Right lobe of liver (tissue), 4 donors: Measurements from ENCODE around the gene EMP1.

ENCODE experiments used
- POLR2A ChIP-seq: fragments of 450-650 bp; IDR thresholded peaks from one replicate; pipeline ENCODE4 v1.6.1; 2017; ENCODE audit warnings: antibody characterized with exemption, mild to moderate bottlenecking
- TF ChIP-seq, protein P1 (sequence below), 4 donors: fragments of 200-600 bp in 3 of 4; fragments of 450-650 bp in 1 of 4; IDR thresholded peaks; one replicate each; pipeline versions ENCODE4 v1.5.1 to v1.8.0; 2016 to 2022; ENCODE audit warnings: antibody characterized with exemption in 4 of 4, mild to moderate bottlenecking in 2 of 4
- donor health status: DM: no; HTN: no; CAD: no.
- donor health status: DM: no; HTN: no; CAD: no.
- donor health status: DM: no; HTN: yes; CAD: no.

DNA sequence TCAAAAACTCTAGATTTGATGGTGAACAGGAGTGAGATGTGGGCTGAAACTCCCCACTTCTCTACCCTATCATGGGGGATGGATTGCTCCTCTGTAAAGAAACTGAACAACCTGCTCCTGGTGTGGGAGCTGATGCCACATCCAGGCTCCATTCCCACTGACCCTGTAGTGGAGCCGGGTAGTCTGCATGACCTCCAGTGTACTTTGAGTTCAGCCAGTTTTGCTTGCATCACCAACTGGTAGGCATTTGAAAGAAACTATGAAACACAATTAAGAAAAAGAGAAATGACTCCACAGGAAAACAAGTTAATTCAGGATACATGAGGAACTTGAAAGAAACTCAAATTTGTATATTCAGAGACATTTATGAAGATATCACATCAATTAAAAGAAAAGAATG is 27.3 kb upstream of the EMP1 start:
- TF ChIP-seq, protein P1, sequence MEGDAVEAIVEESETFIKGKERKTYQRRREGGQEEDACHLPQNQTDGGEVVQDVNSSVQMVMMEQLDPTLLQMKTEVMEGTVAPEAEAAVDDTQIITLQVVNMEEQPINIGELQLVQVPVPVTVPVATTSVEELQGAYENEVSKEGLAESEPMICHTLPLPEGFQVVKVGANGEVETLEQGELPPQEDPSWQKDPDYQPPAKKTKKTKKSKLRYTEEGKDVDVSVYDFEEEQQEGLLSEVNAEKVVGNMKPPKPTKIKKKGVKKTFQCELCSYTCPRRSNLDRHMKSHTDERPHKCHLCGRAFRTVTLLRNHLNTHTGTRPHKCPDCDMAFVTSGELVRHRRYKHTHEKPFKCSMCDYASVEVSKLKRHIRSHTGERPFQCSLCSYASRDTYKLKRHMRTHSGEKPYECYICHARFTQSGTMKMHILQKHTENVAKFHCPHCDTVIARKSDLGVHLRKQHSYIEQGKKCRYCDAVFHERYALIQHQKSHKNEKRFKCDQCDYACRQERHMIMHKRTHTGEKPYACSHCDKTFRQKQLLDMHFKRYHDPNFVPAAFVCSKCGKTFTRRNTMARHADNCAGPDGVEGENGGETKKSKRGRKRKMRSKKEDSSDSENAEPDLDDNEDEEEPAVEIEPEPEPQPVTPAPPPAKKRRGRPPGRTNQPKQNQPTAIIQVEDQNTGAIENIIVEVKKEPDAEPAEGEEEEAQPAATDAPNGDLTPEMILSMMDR (IDR thresholded peaks at IDR 0.05): no peak
- no peak for TF ChIP-seq POLR2A
